Glutamatergic neuron (in vitro differentiated cells): ENCODE results near the gene BMP5. TPM values are rescaled to one million over a fixed set of nuclear protein-coding genes. Genes with fewer than 3 reads are reported as not detected.

Source experiments
- DNase-seq: peaks from one replicate; pipeline ENCODE4 v3.0.0; 2022
- H3K27ac Mint-ChIP-seq: one replicate; pipeline ENCODE4 v1.8.0; 2020; ENCODE audit warnings: mild to moderate bottlenecking, mixed read lengths, inconsistent platforms; ENCODE audit not compliant: unreplicated experiment
- H3K27me3 Mint-ChIP-seq: one replicate; pipeline ENCODE4 v1.8.0; 2020; ENCODE audit warnings: mild to moderate bottlenecking, moderate library complexity, mixed read lengths, inconsistent platforms; ENCODE audit not compliant: unreplicated experiment
- H3K36me3 Mint-ChIP-seq: one replicate; pipeline ENCODE4 v1.8.0; 2020; ENCODE audit warnings: mild to moderate bottlenecking, mixed read lengths, inconsistent platforms; ENCODE audit not compliant: unreplicated experiment
- H3K4me1 Mint-ChIP-seq: one replicate; pipeline ENCODE4 v1.8.0; 2020; ENCODE audit warnings: mild to moderate bottlenecking, low read depth, mixed read lengths, inconsistent platforms; ENCODE audit not compliant: unreplicated experiment
- H3K4me3 Mint-ChIP-seq: one replicate; pipeline ENCODE4 v1.8.0; 2020; ENCODE audit warnings: mild to moderate bottlenecking, mixed read lengths, inconsistent platforms; ENCODE audit not compliant: unreplicated experiment
- H3K9me3 Mint-ChIP-seq: one replicate; pipeline ENCODE4 v1.8.0; 2020; ENCODE audit warnings: mild to moderate bottlenecking, moderate library complexity, mixed read lengths, inconsistent platforms; ENCODE audit not compliant: unreplicated experiment
- total RNA-seq: library from RNA; stranded (reverse); fragmentation: NEBNext Ultra II Directional; extraction: Animal tissue kit (Norgen Biotek cat#: 25700); gene quantifications from one replicate; pipeline ENCODE4 v1.2.1, GENCODE V29; 2021; ENCODE audit not compliant: unreplicated experiment
- TF ChIP-seq, protein P1 (sequence below): fragments of 200-600 bp; sonication (generic); IDR thresholded peaks from one replicate; pipeline ENCODE4 v1.5.0; 2021; ENCODE audit not compliant: partially characterized antibody, unreplicated experiment

BMP5 gene
- total RNA-seq, 1 donor from 2014 or later, result 1.1 TPM

DNA sequence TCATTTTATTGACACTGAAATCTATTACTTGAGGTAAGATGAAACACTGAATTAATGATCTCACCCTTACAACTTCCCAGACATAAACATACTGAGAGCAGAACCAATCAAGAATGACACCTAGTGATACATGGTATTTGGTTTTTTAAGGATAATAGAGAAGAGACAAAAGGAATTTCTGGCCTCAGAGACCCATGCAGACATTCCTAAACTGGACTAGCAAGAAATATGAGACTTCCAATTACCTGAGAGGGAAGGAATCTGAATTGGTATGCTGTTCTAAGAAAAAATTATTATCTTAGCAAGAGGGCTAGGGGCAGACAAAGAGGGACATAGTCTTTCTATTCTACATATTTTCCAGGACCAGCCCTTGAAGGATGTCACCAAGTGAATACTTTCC is 141.1 kb downstream of the BMP5 start:
- no peak overlapping the region for H3K27ac Mint-ChIP-seq
- no peak overlapping the region for H3K4me3 Mint-ChIP-seq
- H3K4me1 Mint-ChIP-seq, result no peaks in the 10 kb centered on the region

DNA sequence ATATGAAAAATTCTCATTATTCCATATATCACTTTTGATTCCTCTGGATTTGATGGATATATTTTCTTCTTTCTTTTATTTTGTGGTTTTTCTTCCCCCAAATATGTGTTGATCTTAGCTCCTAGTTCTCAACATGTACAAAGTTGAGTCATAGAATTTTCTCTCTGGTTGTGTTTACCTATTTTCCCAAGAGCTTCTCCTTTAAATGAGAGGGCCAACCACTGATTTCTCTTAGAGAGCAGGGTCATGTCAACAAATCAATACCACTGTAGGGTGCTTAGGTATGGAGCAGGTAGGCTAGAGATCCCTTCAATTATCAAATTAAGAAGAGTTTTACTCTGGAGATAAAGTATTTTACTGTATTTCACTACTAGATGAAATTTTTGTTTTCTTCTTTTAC is 145.7 kb downstream of the BMP5 start:
- DNase-seq, result no peak
- Mint-ChIP-seq H3K4me1 (no peaks in the 10 kb centered on the region), H3K9me3 (no peaks in the 10 kb centered on the region), H3K4me3 (no peak overlapping the region), H3K36me3 (no peaks in the 10 kb centered on the region), H3K27me3 (no peaks in the 10 kb centered on the region), H3K27ac (no peak overlapping the region)
- TF ChIP-seq, protein P1, sequence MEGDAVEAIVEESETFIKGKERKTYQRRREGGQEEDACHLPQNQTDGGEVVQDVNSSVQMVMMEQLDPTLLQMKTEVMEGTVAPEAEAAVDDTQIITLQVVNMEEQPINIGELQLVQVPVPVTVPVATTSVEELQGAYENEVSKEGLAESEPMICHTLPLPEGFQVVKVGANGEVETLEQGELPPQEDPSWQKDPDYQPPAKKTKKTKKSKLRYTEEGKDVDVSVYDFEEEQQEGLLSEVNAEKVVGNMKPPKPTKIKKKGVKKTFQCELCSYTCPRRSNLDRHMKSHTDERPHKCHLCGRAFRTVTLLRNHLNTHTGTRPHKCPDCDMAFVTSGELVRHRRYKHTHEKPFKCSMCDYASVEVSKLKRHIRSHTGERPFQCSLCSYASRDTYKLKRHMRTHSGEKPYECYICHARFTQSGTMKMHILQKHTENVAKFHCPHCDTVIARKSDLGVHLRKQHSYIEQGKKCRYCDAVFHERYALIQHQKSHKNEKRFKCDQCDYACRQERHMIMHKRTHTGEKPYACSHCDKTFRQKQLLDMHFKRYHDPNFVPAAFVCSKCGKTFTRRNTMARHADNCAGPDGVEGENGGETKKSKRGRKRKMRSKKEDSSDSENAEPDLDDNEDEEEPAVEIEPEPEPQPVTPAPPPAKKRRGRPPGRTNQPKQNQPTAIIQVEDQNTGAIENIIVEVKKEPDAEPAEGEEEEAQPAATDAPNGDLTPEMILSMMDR, result no peak

More for the DNA sequence above, 141.1 kb downstream of the BMP5 start:
- DNase-seq, result no peak
- H3K36me3 Mint-ChIP-seq, result no peaks in the 10 kb centered on the region
- H3K27me3 Mint-ChIP-seq, result peaks cover 1% of the 10 kb centered on the region
- no peaks in the 10 kb centered on the region for H3K9me3 Mint-ChIP-seq
- TF ChIP-seq, protein P1, result no peak

DNA sequence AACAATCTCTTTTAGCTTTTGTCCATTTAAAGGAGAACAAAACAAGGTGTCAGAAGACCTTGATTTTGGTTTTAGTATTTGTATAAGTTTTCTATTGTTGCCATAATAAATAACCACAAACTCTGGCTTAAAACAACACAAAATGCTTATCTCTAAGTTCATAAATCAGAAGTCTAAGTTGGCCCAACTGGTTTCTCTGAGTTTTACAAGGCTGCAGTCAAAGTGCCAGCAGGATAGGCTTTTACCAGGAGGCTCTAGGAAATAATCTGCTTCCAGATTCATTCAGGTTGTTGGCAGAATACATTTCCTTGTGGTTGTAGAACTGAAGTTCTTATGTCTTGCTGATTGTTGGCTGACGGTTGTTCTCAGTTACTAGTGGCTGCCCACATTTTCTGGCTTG is 149.2 kb downstream of the BMP5 start:
- H3K27me3 Mint-ChIP-seq, result no peaks in the 10 kb centered on the region
- no peak overlapping the region for H3K4me3 Mint-ChIP-seq
- no peaks in the 10 kb centered on the region for H3K4me1 Mint-ChIP-seq
- H3K9me3 Mint-ChIP-seq, result no peaks in the 10 kb centered on the region
- DNase-seq, result no peak
- H3K36me3 Mint-ChIP-seq, result no peaks in the 10 kb centered on the region
- TF ChIP-seq, protein P1, result no peak
- H3K27ac Mint-ChIP-seq, result no peak overlapping the region

DNA sequence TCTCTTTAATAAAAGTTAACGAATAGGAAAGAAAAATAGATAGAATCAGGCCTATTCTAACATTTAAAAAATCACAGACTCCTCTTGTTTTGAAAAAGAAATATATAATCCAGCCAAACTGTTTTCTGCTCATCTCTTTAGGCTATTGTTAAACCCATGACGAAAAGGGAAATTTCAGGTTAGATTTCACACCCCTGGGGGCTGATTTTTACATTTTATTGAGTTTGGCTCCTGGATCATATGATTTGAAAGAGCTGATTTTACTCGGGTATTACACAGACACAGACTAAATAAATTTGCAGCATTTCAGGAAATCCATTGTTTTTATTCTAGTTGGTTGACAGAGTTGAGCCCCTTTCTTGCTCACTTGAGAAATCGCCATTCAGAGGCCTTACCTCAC is 160.6 kb downstream of the BMP5 start:
- no peak for DNase-seq
- H3K27ac Mint-ChIP-seq, result no peak overlapping the region
- TF ChIP-seq, protein P1, result no peak
- no peaks in the 10 kb centered on the region for H3K9me3 Mint-ChIP-seq
- H3K36me3 Mint-ChIP-seq, result no peaks in the 10 kb centered on the region
- H3K4me3 Mint-ChIP-seq, result no peak overlapping the region
- H3K27me3 Mint-ChIP-seq, result no peaks in the 10 kb centered on the region
- H3K4me1 Mint-ChIP-seq, result no peaks in the 10 kb centered on the region

DNA sequence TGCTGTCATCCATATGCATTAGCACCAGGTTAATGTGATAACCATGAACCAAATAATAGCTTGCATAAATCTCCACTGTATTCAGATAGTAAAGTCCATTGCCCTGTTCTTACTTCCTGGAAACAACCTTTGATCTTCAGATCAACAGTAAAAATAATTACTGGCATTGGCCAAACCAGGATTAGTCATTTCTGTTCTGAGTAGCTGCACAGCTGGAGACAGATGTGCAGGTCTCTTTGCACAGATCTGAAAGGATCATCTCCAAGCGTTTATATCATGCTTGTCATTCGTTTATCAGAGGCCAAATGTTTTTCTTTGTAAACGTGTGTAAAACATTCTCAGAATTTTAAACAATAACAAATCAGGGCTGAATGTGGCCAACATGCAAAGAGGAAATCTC is 162.0 kb downstream of the BMP5 start:
- TF ChIP-seq, protein P1, result no peak
- no peak for DNase-seq
- no peak overlapping the region for H3K4me3 Mint-ChIP-seq
- H3K4me1 Mint-ChIP-seq, result no peaks in the 10 kb centered on the region
- no peaks in the 10 kb centered on the region for H3K36me3 Mint-ChIP-seq
- no peaks in the 10 kb centered on the region for H3K9me3 Mint-ChIP-seq
- H3K27me3 Mint-ChIP-seq, result no peaks in the 10 kb centered on the region
- H3K27ac Mint-ChIP-seq, result no peak overlapping the region
